Activated naive CD4-positive, alpha-beta T cell treated with anti-CD3 and anti-CD28 coated beads, Interleukin-2, amount 50 U/mL, for 24 hours (primary cell): Measurements from ENCODE around the gene KDM1B.

Experiments used
- H3K27ac Mint-ChIP-seq: one replicate; pipeline ENCODE4 v1.8.0; 2021; ENCODE audit warnings: mild to moderate bottlenecking, mixed read lengths
- H3K27me3 Mint-ChIP-seq: one replicate; pipeline ENCODE4 v1.8.0; 2021; ENCODE audit warnings: mixed read lengths
- H3K36me3 Mint-ChIP-seq: one replicate; pipeline ENCODE4 v1.8.0; 2021; ENCODE audit warnings: mixed read lengths
- H3K4me1 Mint-ChIP-seq: one replicate; pipeline ENCODE4 v1.8.0; 2021; ENCODE audit warnings: mixed read lengths
- H3K4me3 Mint-ChIP-seq: one replicate; pipeline ENCODE4 v1.8.0; 2021; ENCODE audit warnings: mild to moderate bottlenecking, mixed read lengths
- H3K9me3 Mint-ChIP-seq: one replicate; pipeline ENCODE4 v1.8.0; 2021; ENCODE audit warnings: mixed read lengths

KDM1B gene

DNA sequence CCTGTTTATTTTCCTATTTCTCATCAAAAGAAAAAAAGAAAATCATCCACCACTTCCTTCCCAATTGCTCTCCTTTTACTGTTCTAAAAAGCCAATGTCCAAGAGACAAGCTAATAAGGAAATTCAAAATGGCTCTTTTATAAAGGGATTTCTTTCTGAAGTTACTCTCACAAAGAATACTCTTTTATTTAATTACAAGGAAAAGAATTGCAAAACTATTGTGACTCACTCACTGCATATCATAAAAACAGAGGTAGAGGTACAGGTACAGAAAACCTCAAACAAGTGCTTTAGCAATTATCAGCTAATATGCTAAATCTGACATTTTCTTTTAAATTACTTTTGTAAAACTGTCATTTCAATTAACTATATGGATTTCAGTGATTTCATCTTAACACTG lies 91.0 kb downstream of the KDM1B start:
- H3K4me1 Mint-ChIP-seq, result peaks cover 58% of the 10 kb centered on the region
- no peak overlapping the region for H3K27ac Mint-ChIP-seq
- H3K4me3 Mint-ChIP-seq, result no peak overlapping the region

DNA sequence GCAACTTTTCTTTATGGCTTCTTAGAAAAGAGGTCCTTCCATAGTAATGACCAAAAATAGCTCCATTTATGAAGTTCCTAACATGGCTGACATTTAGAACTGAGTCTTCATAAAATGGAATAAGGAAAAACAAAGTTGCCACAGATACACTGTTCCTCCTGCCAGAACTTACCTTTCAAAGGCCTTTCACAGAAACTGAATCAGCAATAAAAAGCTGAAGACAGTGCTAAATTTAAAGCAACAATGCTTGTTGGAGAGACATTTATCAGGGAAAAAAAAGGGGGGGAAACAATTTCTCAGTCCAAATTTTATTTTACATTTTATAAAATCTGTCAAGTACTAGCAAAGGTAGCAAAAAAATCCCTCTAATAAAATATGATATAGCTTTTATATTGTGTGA lies 91.8 kb downstream of the KDM1B start:
- no peak overlapping the region for H3K27ac Mint-ChIP-seq
- no peaks in the 10 kb centered on the region for H3K27me3 Mint-ChIP-seq
- peaks cover 50% of the 10 kb centered on the region for H3K4me1 Mint-ChIP-seq
- peaks cover 62% of the 10 kb centered on the region for H3K36me3 Mint-ChIP-seq
- no peaks in the 10 kb centered on the region for H3K9me3 Mint-ChIP-seq
- H3K4me3 Mint-ChIP-seq, result no peak overlapping the region

More for the DNA sequence above, 91.0 kb downstream of the KDM1B start:
- Mint-ChIP-seq H3K9me3 (no peaks in the 10 kb centered on the region), H3K36me3 (peaks cover 55% of the 10 kb centered on the region), H3K27me3 (no peaks in the 10 kb centered on the region)

DNA sequence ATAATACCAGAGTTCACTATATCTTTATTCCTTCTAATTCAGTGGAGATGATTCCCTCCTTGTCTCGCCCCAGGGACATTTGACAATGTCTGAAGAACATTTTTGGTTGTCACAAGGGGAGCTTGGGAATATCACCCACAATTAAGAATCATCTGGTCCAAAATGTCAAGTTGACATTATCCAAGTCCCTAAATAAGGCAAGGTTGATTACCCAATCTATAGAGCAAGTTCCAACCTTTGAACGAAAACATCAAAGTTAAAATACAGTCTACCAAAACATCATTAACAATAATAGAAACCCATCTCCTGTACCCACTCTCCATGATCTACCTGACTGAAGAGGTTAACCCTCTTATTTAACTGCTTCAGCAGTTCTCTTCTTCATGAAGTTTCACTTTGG lies 93.5 kb downstream of the KDM1B start:
- H3K9me3 Mint-ChIP-seq, result no peaks in the 10 kb centered on the region
- H3K36me3 Mint-ChIP-seq, result peaks cover 48% of the 10 kb centered on the region
- no peaks in the 10 kb centered on the region for H3K27me3 Mint-ChIP-seq
- no peak overlapping the region for H3K27ac Mint-ChIP-seq
- H3K4me3 Mint-ChIP-seq, result no peak overlapping the region
- H3K4me1 Mint-ChIP-seq, result peaks cover 33% of the 10 kb centered on the region

DNA sequence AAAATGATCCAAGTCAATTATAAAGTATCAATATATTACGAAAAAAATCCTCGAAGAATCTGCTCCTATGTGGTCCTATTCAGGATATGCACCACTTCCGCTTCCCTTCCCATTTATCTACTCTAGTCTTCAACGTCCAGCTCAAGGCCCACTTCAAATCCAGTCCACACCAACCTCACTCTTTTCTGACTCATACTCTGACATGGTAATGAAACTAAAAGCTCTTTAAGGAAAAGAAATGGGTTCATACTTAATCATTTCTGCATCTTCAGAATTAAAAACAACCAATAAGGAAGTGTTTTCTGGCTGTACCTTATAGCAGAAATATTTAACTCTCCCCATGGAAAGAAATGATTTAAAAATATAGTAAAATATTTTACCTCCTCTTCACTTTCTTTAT lies 94.0 kb downstream of the KDM1B start:
- peaks cover 43% of the 10 kb centered on the region for H3K36me3 Mint-ChIP-seq
- peaks cover 28% of the 10 kb centered on the region for H3K4me1 Mint-ChIP-seq
- no peak overlapping the region for H3K27ac Mint-ChIP-seq
- H3K4me3 Mint-ChIP-seq, result no peak overlapping the region
- no peaks in the 10 kb centered on the region for H3K27me3 Mint-ChIP-seq
- no peaks in the 10 kb centered on the region for H3K9me3 Mint-ChIP-seq

DNA sequence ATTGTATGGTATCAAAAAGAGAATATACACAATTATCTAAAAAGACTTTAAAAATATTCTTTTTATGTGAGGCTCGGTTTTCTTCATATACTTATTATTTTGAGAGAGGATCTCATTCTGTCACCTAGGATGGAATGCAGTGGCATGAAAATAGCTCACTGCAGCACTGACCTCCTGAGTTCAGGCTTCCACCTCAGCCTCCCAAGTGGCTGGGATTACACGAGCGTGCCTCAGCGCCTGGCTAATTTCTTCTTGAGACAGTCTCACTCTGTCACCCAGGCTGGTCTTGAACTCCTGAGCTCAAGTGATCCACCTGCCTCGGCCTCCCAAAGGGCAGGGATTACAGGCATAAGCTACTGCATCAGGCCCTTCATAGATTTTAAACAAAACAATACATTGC lies 98.4 kb downstream of the KDM1B start:
- H3K4me1 Mint-ChIP-seq, result peaks cover 19% of the 10 kb centered on the region
- H3K36me3 Mint-ChIP-seq, result peaks cover 28% of the 10 kb centered on the region
- H3K27ac Mint-ChIP-seq, result no peak overlapping the region
- no peaks in the 10 kb centered on the region for H3K27me3 Mint-ChIP-seq
- no peaks in the 10 kb centered on the region for H3K9me3 Mint-ChIP-seq
- no peak overlapping the region for H3K4me3 Mint-ChIP-seq

DNA sequence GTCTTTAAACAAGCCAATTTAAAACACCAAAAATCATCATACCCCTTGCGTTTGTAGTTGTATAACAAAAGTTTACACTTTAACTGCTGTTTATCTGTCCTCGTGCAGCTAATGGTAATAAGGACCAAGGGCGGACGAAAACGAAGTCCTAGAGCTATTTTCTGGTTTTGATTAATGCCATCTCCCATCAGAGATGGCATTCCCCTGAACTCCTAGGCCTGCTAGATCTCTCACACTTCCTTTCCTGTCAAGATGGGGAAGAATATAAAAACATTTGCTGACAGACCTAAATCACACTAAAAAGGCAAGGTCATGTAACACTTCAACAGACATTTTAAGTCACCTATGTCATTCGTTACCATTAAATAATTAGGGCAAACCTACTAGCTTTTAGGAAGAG lies 99.6 kb downstream of the KDM1B start:
- Mint-ChIP-seq H3K9me3 (no peaks in the 10 kb centered on the region), H3K36me3 (peaks cover 25% of the 10 kb centered on the region), H3K27ac (no peak overlapping the region), H3K4me3 (no peak overlapping the region), H3K4me1 (peaks cover 22% of the 10 kb centered on the region), H3K27me3 (no peaks in the 10 kb centered on the region)

DNA sequence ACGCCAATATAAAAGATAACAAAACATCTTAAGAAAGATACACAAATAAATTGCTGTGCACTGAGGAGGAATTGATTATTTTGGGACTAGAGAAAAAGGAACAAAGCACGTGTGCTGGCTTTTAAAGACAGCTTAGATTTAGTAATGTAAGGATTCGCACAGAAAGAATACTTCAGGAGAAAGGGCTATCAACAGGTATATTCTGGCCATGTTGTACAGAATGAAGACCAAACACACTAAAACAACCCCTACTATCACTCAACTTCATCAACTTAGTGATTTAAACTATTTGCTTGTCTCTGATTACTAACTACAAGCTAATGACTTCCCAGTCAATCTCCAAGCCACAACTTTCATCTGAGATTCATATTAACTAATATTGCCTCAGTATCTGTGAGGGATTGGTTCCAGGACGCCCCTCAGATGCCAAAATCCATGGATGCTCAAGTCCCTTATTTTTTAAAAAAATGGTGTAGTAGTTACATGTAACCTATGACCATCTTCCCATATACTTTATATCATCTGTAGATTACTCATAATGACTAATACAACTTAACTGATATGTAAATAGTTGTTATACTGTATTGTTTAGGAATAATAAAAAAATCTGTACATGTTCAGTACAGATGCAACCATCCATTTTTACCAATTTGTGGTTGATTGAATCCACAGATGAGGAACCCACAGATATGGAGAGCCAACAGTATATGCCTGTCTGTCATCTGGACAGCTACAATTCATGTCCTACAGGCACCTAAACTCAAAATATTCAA lies 104.6 kb downstream of the KDM1B start:
- Mint-ChIP-seq H3K9me3 (no peaks in the 10 kb centered on the region), H3K4me1 (peaks cover 54% of the 10 kb centered on the region), H3K27ac (peak overlapping the region; percentile 78), H3K36me3 (peaks cover 22% of the 10 kb centered on the region), H3K27me3 (no peaks in the 10 kb centered on the region), H3K4me3 (peak overlapping the region; percentile 27)

DNA sequence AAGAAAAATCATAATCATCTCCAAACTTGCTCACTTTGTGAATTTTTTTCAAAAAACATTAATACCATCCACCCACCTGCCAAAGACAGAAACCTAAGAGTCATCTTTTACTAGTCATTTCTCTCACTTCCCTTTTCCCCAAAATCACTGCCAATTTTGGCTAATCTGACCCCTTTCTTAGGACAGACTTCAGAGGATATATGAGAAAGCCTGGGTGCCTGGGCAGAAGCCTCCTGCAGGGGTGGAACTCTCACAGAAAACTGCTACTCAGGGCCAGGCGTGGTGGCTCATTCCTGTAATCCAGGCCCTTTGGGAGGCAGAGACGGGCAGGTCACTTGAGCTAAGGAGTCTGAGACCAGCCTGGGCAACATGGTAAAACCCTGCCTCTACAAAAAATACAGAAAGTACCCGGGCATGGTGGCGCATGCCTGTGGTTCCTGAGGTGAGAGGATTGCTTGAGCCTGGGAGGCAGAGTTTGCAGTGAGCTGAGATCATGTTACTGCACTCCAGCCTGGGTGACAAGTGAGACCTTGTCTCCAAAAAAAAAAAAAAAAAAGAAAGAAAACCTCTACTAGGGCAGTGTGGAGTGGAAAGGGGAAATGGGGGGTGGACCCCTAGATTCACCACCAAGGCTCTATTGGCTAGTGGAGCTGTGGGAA lies 105.4 kb downstream of the KDM1B start:
- no peaks in the 10 kb centered on the region for H3K27me3 Mint-ChIP-seq
- peak overlapping the region; percentile 27 for H3K4me3 Mint-ChIP-seq
- no peaks in the 10 kb centered on the region for H3K9me3 Mint-ChIP-seq
- H3K4me1 Mint-ChIP-seq, result peaks cover 61% of the 10 kb centered on the region
- H3K27ac Mint-ChIP-seq, result peak overlapping the region; percentile 78
- H3K36me3 Mint-ChIP-seq, result peaks cover 18% of the 10 kb centered on the region

DNA sequence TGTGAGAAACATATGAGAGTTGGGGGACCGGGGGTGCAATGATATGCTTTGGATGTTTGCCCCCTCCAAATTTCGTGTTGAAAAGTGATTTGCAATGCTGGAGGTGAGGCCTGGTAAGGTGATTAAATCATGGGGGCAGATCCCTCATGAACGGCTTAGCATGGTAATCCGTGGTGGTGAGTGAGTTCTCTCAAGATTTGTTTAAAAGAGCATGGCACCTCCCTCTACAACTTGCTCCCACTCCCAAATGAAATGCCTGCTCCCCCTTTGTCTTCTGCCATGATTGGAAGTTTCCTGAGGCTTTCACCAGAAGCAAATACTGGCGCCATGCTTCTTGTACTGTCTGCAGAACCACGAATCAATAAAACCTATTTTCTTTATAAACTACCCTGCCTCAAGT lies 106.7 kb downstream of the KDM1B start:
- Mint-ChIP-seq H3K36me3 (peaks cover 15% of the 10 kb centered on the region), H3K9me3 (no peaks in the 10 kb centered on the region), H3K27me3 (no peaks in the 10 kb centered on the region), H3K27ac (peak overlapping the region; percentile 47), H3K4me3 (peak overlapping the region; percentile 94), H3K4me1 (peaks cover 62% of the 10 kb centered on the region)

DNA sequence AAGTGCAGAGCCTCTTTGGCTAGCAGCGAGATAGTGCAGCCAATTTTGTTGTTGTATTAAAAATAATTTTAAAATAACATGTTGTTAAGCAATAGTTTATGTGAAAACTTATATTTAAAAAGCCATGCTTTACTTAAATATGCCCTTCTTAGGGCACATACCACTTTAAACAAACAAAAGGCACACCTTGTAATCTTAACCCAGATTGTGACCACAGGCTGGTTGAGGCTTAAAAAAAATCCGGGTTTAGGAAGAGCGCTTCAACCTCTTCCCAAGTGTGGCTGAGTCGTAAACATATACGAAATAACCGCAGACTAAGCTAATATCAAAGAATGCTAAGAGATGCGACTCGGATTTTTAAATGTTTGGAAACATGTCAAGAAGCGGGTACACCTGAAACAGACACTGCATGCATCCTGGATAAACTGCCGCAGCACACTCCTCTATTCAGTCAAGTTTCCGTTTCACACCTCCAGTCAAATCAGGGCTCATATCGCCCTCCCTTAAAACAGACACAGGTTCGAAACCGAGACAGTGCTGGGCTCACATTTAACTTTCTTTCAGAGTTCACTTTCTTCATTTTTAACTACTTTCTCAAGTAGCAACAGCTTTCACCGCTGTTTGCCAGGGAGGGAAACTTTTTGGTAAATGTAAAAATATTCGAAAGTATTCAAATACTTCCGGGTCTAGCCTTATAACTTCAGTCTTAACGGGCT lies 107.6 kb downstream of the KDM1B start:
- H3K27me3 Mint-ChIP-seq, result no peaks in the 10 kb centered on the region
- H3K27ac Mint-ChIP-seq, result peak overlapping the region; percentile 95
- H3K4me1 Mint-ChIP-seq, result peaks cover 53% of the 10 kb centered on the region
- no peaks in the 10 kb centered on the region for H3K9me3 Mint-ChIP-seq
- peaks cover 10% of the 10 kb centered on the region for H3K36me3 Mint-ChIP-seq
- H3K4me3 Mint-ChIP-seq, result peak overlapping the region; percentile 94

DNA sequence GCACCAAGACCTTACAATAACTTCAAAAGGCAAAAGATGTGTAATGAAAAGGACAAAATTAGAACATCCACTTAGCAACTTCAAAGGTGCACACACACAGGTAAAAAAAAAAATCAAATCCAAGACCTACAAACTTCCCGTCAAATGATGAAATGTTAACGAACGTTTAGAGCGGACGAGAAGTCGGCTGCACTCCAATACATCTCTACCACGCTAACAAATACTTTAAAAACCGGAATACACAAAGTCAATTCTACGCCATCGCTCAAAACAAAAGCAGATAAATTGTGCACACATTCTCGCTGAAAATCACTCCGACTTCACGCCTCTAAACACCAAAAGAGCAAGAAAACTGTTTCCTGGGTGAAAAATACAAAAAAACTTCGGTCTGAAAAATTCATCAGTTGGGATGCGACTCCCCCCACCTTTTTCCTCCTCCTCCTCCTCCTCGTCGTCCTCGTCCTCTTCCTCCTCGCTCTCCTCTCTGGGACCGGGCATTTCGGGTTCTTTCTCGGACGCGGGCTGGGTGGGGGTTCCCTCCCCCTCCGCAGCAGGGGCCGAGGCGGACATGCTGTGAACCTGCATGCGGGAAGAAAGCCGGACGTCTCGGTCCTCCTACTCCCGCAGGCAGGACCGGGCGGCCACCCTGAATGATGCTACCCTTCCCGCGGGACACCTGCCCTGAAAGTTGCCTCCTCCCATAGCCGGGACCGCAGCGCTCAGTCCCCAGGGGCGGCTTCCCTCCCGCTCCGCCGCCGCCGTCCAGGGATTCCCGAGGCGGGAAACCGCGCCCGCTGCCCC lies 108.4 kb downstream of the KDM1B start:
- Mint-ChIP-seq H3K27me3 (no peaks in the 10 kb centered on the region), H3K36me3 (peaks cover 10% of the 10 kb centered on the region), H3K4me3 (peak overlapping the region; percentile 94), H3K9me3 (no peaks in the 10 kb centered on the region), H3K4me1 (peaks cover 51% of the 10 kb centered on the region), H3K27ac (peak overlapping the region; percentile 95)

DNA sequence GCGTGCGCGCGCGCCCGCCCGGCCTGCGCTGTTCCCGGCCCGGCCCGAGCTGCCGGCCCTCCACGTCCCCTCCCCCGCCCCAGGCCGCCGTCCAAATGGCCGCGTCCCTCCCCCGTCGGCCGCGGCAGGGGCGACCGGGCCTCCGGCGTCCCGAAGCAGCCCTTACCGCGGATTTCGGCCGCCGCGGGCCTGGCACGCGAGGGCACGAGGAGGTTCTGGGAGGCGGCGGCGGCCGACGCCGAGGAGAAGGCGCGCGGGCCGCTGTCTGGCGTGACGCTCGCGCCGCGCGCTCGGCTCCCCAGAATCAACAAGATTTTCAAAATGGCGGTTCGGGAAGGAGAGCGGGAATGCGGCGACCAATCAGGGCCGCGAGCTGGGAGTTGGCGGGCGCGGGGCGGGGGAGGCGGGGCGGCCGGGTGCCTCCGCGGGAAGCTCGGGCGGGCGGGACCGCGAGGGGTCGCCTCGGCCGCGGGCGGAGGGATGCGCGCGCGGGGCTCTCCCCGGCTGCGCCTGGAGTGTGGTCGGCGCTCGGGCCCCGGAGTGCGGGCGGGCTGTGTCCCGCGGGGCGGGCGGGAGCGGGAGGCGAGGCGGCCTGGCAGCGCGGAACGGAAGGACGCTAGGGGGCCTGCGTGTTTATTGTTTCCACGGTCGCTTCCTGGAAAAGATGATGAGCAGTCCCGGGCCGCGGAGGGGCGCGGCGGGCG lies 109.1 kb downstream of the KDM1B start, which contains the start of gene DEK:
Gene DEK, minus strand, starts transcription at position 312 of the 704 bp plus-strand sequence. CDS start 543 bp downstream, outside the sequence.
- peaks cover 47% of the 10 kb centered on the region for H3K4me1 Mint-ChIP-seq
- peak within 1 kb of the TSS; percentile 94 for H3K4me3 Mint-ChIP-seq
- H3K9me3 Mint-ChIP-seq, result no peaks in the 10 kb centered on the region
- H3K27ac Mint-ChIP-seq, result peak within 1 kb of the TSS; percentile 95
- H3K36me3 Mint-ChIP-seq, result peaks cover 10% of the 10 kb centered on the region
- no peaks in the 10 kb centered on the region for H3K27me3 Mint-ChIP-seq

DNA sequence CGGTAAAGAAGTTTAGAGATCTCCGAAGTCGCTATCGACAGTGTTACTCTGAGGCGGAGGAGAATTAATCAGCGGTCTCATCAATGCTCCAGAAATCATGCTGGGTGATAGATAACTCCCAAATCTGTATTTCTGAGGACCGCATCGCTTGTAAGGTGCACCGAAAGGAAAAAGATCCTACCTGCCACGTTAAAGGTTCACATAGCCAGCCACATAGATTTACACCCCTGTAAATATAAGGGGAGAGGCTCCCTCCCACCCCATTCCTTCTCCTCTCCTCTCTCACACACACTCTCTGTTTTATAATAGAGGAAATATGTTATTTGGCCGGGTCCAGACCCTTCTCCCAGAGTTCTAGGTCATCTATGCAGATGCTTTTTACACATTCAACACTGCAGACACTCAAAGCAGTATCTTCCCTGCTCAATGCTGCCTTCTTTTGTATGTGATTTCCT lies 109.7 kb downstream of the KDM1B start:
- Mint-ChIP-seq H3K36me3 (peaks cover 6% of the 10 kb centered on the region), H3K4me3 (peak overlapping the region; percentile 92), H3K27me3 (no peaks in the 10 kb centered on the region), H3K27ac (peak overlapping the region; percentile 91), H3K9me3 (no peaks in the 10 kb centered on the region), H3K4me1 (peaks cover 41% of the 10 kb centered on the region)

DNA sequence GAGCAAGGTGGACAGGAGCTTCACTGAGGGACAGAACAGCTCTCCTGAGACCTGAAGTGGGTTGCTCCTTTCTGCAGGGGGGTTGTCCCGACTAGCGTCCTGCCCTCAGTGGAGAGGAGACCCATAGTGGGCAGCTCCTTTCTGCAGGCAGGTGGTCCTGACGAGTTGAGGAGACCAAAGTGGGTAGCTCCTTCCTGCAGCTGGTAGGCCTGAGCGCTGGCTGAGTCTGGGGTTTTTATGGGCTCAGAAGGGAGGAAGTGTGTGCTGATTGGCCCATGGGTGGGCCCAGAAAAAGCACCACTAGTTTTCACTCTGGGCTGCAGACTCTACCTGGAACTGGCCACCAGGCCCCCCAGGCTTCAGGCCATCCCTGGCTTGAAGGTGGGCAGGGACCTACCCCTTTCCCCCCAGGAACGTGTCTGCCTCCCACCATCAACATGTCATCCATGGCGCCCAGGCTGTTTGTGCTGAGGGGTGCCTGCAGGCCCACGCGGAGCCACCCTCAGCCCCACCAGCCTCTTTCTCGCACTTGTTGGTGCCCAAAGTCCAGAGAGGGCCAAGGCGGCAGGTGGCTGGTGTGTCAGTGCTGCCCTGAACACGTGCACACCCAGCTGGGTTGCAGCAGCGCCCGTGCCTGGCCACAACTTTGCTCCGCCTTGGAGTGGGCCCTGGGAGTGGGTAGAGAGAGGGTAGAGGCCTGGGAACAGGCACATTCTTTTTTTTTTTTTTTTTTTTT lies 110.7 kb downstream of the KDM1B start:
- H3K4me3 Mint-ChIP-seq, result peak overlapping the region; percentile 92
- peak overlapping the region; percentile 91 for H3K27ac Mint-ChIP-seq
- H3K9me3 Mint-ChIP-seq, result no peaks in the 10 kb centered on the region
- H3K27me3 Mint-ChIP-seq, result no peaks in the 10 kb centered on the region
- peaks cover 31% of the 10 kb centered on the region for H3K4me1 Mint-ChIP-seq
- peaks cover 4% of the 10 kb centered on the region for H3K36me3 Mint-ChIP-seq
